Glutamatergic neuron (in vitro differentiated cells): ENCODE results near the gene ERCC1. TPM values are rescaled to one million over a fixed set of nuclear protein-coding genes. Genes with fewer than 3 reads are reported as not detected.
A peak's percentile ranks its signal among the peaks of the same experiment; 100 is the strongest.

ENCODE experiments used
- DNase-seq: peaks from one replicate; pipeline ENCODE4 v3.0.0; 2022
- H3K27ac Mint-ChIP-seq: one replicate; pipeline ENCODE4 v1.8.0; 2020; ENCODE audit warnings: mild to moderate bottlenecking, mixed read lengths, inconsistent platforms; ENCODE audit not compliant: unreplicated experiment
- H3K27me3 Mint-ChIP-seq: one replicate; pipeline ENCODE4 v1.8.0; 2020; ENCODE audit warnings: mild to moderate bottlenecking, moderate library complexity, mixed read lengths, inconsistent platforms; ENCODE audit not compliant: unreplicated experiment
- H3K36me3 Mint-ChIP-seq: one replicate; pipeline ENCODE4 v1.8.0; 2020; ENCODE audit warnings: mild to moderate bottlenecking, mixed read lengths, inconsistent platforms; ENCODE audit not compliant: unreplicated experiment
- H3K4me1 Mint-ChIP-seq: one replicate; pipeline ENCODE4 v1.8.0; 2020; ENCODE audit warnings: mild to moderate bottlenecking, low read depth, mixed read lengths, inconsistent platforms; ENCODE audit not compliant: unreplicated experiment
- H3K4me3 Mint-ChIP-seq: one replicate; pipeline ENCODE4 v1.8.0; 2020; ENCODE audit warnings: mild to moderate bottlenecking, mixed read lengths, inconsistent platforms; ENCODE audit not compliant: unreplicated experiment
- H3K9me3 Mint-ChIP-seq: one replicate; pipeline ENCODE4 v1.8.0; 2020; ENCODE audit warnings: mild to moderate bottlenecking, moderate library complexity, mixed read lengths, inconsistent platforms; ENCODE audit not compliant: unreplicated experiment
- total RNA-seq: library from RNA; stranded (reverse); fragmentation: NEBNext Ultra II Directional; extraction: Animal tissue kit (Norgen Biotek cat#: 25700); gene quantifications from one replicate; pipeline ENCODE4 v1.2.1, GENCODE V29; 2021; ENCODE audit not compliant: unreplicated experiment
- TF ChIP-seq, protein P1 (sequence below): fragments of 200-600 bp; sonication (generic); IDR thresholded peaks from one replicate; pipeline ENCODE4 v1.5.0; 2021; ENCODE audit not compliant: partially characterized antibody, unreplicated experiment

Gene ERCC1
- total RNA-seq, 1 donor from 2014 or later: 65.7 TPM

DNA sequence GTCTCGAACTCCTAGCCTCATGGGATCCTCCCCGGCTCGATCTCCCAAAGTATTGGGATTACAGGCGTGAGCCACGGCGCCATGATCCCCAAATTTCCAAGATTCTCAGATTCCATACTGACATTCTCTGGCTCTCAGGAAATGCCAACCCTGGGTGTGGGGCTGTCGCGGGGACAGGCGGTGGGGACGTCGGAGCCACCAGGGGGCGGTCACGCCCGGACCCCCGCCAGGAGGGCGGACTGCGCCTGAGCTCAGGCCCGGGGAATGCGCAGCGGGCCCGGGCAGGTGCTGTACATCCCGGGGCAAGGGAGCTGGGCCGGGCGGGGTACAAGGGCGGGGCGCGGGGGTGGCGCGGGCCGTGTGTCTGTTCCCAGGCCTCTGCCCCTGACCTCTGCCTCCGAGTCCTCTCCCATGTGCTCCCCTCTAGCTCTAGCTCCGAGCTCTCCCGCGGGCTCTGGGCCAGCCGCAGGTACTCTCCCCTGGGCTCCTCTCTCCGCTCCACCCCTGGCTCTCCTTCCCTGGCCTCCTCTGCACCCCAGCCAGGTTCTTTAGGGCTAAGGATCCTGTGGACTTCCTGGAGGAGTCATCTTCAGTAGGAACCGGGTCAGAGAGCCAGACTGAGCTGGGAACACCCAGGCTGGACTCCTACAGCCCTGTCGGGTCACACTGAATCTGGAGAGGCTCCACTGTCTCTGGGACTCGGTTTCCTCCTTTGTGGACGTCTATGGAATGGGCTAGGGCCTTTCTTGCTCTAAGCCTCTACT, 21.2 kb downstream of the ERCC1 start:
- Mint-ChIP-seq H3K27ac (no peak overlapping the region), H3K4me3 (no peak overlapping the region), H3K27me3 (peaks cover 12% of the 10 kb centered on the region), H3K36me3 (no peaks in the 10 kb centered on the region), H3K9me3 (no peaks in the 10 kb centered on the region), H3K4me1 (peaks cover 5% of the 10 kb centered on the region)
- DNase-seq: peak; percentile 78
- TF ChIP-seq, protein P1, sequence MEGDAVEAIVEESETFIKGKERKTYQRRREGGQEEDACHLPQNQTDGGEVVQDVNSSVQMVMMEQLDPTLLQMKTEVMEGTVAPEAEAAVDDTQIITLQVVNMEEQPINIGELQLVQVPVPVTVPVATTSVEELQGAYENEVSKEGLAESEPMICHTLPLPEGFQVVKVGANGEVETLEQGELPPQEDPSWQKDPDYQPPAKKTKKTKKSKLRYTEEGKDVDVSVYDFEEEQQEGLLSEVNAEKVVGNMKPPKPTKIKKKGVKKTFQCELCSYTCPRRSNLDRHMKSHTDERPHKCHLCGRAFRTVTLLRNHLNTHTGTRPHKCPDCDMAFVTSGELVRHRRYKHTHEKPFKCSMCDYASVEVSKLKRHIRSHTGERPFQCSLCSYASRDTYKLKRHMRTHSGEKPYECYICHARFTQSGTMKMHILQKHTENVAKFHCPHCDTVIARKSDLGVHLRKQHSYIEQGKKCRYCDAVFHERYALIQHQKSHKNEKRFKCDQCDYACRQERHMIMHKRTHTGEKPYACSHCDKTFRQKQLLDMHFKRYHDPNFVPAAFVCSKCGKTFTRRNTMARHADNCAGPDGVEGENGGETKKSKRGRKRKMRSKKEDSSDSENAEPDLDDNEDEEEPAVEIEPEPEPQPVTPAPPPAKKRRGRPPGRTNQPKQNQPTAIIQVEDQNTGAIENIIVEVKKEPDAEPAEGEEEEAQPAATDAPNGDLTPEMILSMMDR: peak; percentile 85

DNA sequence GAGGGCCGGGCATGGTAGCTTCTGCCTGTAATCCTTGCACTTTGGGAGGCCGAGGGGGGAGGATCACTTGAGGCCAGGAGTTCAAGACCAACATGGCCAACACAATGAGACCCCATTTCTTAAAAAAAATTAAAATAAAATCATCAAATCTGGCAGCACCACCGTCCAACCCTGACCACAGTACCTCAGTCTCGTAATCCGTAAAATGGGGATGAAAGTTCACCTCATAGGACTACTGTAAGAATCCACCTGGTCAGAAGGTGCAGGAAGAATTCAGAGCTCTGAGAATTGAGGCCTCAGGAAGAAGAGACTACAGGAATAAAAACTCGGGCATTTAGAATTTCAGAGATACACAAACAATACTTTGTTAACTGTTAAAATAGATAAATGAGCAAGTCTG, 21.9 kb downstream of the ERCC1 start:
- H3K4me1 Mint-ChIP-seq: peaks cover 5% of the 10 kb centered on the region
- H3K4me3 Mint-ChIP-seq: no peak overlapping the region
- no peak for DNase-seq
- no peaks in the 10 kb centered on the region for H3K9me3 Mint-ChIP-seq
- H3K27me3 Mint-ChIP-seq: peaks cover 12% of the 10 kb centered on the region
- TF ChIP-seq, protein P1: no peak
- no peaks in the 10 kb centered on the region for H3K36me3 Mint-ChIP-seq
- no peak overlapping the region for H3K27ac Mint-ChIP-seq

DNA sequence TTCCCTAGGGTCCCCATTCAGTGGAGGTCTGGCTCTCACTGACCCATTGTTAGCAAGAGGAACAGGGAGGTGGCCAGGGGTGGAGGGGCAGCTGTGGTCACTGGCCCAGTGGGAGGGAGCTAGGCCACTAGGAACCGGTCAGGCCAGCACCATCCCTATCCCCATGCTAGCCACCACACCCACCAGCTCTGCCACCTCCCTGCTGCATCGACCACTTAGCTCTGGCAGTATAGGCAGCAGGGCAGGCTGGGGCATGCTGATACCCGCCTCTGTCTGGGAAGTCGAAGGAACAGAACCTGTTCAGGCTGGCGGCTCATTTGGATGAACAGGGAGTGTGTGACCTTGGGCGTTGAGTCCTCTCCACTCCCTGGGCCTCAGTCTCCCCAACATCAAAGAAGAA, 23.5 kb downstream of the ERCC1 start:
- TF ChIP-seq, protein P1: no peak
- DNase-seq: no peak
- peaks cover 5% of the 10 kb centered on the region for H3K4me1 Mint-ChIP-seq
- no peak overlapping the region for H3K4me3 Mint-ChIP-seq
- H3K27ac Mint-ChIP-seq: no peak overlapping the region
- no peaks in the 10 kb centered on the region for H3K36me3 Mint-ChIP-seq
- peaks cover 18% of the 10 kb centered on the region for H3K27me3 Mint-ChIP-seq
- no peaks in the 10 kb centered on the region for H3K9me3 Mint-ChIP-seq

DNA sequence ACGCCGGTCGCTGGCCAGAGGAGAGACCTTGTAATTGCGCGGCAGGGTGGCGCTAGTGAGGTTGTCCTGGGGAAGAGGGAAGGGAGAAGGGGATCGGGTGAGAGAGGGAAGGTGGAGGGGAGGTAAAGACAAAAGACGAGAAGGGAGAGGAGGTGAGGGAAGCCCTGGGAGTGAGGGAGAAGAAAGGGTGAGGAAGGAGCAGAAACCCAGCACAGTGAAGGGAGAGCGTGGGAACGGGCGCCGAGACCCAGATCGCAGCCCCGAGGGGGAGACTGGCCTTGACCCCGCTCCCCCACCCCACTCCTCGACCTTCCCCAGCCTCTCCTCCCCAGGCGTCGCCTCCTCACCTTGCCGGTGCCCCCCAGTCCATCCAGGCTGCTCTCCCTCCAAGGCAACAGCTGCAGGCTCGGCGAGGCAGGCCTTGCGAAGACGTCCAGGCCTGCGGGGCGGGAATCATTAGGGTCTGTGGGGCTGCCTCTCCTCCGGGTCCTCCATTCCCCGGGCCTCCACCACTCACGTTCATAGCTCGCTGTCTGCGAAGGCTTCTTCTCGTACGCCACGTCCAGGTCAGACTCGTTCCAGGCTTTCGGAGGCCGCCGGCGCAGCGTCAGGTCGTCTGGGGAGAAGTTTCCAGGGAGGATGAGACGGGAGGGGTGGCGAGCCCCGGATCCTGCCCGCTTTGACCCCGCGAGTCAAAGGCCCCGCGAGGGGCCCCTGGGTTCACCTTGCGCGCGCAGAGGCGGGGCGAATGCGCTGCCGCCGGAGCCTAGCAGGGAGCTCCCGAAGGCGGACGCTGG, 27.7 kb downstream of the ERCC1 start:
- H3K4me1 Mint-ChIP-seq: peaks cover 3% of the 10 kb centered on the region
- peak; percentile 75 for DNase-seq
- peaks cover 14% of the 10 kb centered on the region for H3K27me3 Mint-ChIP-seq
- H3K9me3 Mint-ChIP-seq: peaks cover 1% of the 10 kb centered on the region
- TF ChIP-seq, protein P1: no peak
- H3K36me3 Mint-ChIP-seq: no peaks in the 10 kb centered on the region
- H3K27ac Mint-ChIP-seq: no peak overlapping the region
- no peak overlapping the region for H3K4me3 Mint-ChIP-seq
